CD14-positive monocyte (primary cell): ENCODE data around the gene SLC38A10. TPM values are rescaled to one million over a fixed set of nuclear protein-coding genes. Genes with fewer than 3 reads are reported as not detected.

Source experiments
- DNase-seq, 3 donors: peaks; one replicate each; pipeline ENCODE4 v3.0.0-alpha.2; 2011 to 2022
- H2AFZ ChIP-seq: 2 replicates; pipeline ENCODE4 v1.6.0; 2012; ENCODE audit warnings: mild to moderate bottlenecking, low read depth, low read length, inconsistent platforms; ENCODE audit not compliant: insufficient read depth, poor library complexity, severe bottlenecking
- H3K27ac ChIP-seq, 2 donors: 1 replicate in 1 of 2; 2 replicates in 1 of 2; pipeline ENCODE4 v1.5.1; 2012 to 2013; ENCODE audit warnings: low read length in 2 of 2, control low read depth in 1 of 2, inconsistent platforms in 1 of 2, low read depth in 1 of 2, mild to moderate bottlenecking in 1 of 2
- H3K27me3 ChIP-seq, 2 donors: one replicate each; pipeline versions ENCODE4 v1.6.0 to v1.6.1; 2011 to 2013; ENCODE audit warnings: low read length in 2 of 2; ENCODE audit not compliant: control insufficient read depth in 2 of 2, insufficient read depth in 2 of 2
- H3K36me3 ChIP-seq, 2 donors: replicated peaks in 1 of 2; 1 replicate in 1 of 2; 2 replicates in 1 of 2; pipeline versions ENCODE4 v1.5.1 to v1.6.1; 2012 to 2013; ENCODE audit warnings: low read length in 2 of 2, control low read depth in 1 of 2, inconsistent platforms in 1 of 2, mild to moderate bottlenecking in 1 of 2; ENCODE audit not compliant: insufficient read depth in 2 of 2, control insufficient read depth in 1 of 2
- H3K4me1 ChIP-seq, 2 donors: 1 replicate in 1 of 2; 2 replicates in 1 of 2; pipeline versions ENCODE4 v1.5.1 to v1.6.1; 2012 to 2013; ENCODE audit warnings: low read length in 2 of 2, control low read depth in 1 of 2, inconsistent platforms in 1 of 2, mild to moderate bottlenecking in 1 of 2, moderate library complexity in 1 of 2; ENCODE audit not compliant: insufficient read depth in 2 of 2, control insufficient read depth in 1 of 2
- H3K4me2 ChIP-seq: replicated peaks from 2 replicates; pipeline ENCODE3; 2012; ENCODE audit warnings: low read length, moderate library complexity, mild to moderate bottlenecking; ENCODE audit not compliant: poor library complexity, severe bottlenecking; ENCODE audit errors: extremely low read depth
- H3K4me3 ChIP-seq, 3 experiments: fragments of 200-600 bp in 1 of 3; sonication (generic) in 1 of 3; replicated peaks in 1 of 3; 1 replicate in 2 of 3; 2 replicates in 1 of 3; pipeline ENCODE4 v1.5.1; 2011 to 2013; ENCODE audit warnings: low read length in 3 of 3, mild to moderate bottlenecking in 3 of 3, control low read depth in 2 of 3, low read depth in 2 of 3, inconsistent platforms in 1 of 3, moderate library complexity in 1 of 3
- H3K79me2 ChIP-seq: 2 replicates; pipeline ENCODE4 v1.6.0; 2012; ENCODE audit warnings: mild to moderate bottlenecking, control low read depth, inconsistent platforms, low read length, moderate library complexity; ENCODE audit not compliant: insufficient read depth
- H3K9ac ChIP-seq: 2 replicates; pipeline ENCODE4 v1.6.0; 2017; ENCODE audit warnings: low read length, mild to moderate bottlenecking; ENCODE audit not compliant: insufficient read depth, poor library complexity, severe bottlenecking
- H3K9me3 ChIP-seq, 2 donors: replicated peaks in 1 of 2; 1 replicate in 1 of 2; 2 replicates in 1 of 2; pipeline versions ENCODE4 v1.5.1 to v1.6.1; 2012 to 2013; ENCODE audit warnings: low read length in 2 of 2, control low read depth in 1 of 2; ENCODE audit not compliant: control insufficient read depth in 1 of 2, insufficient read depth in 1 of 2
- H4K20me1 ChIP-seq: 2 replicates; pipeline ENCODE4 v1.6.0; 2012; ENCODE audit warnings: mild to moderate bottlenecking, low read length, control low read depth, moderate library complexity; ENCODE audit not compliant: insufficient read depth
- H3K27ac Mint-ChIP-seq, 7 donors: one replicate each; pipeline ENCODE4 v1.8.0; 2020; ENCODE audit warnings: mild to moderate bottlenecking in 7 of 7, mixed read lengths in 7 of 7, moderate library complexity in 6 of 7, inconsistent platforms in 2 of 7
- H3K27me3 Mint-ChIP-seq, 3 donors: one replicate each; pipeline ENCODE4 v1.8.0; 2021 to 2022; ENCODE audit warnings: low read depth in 3 of 3, mild to moderate bottlenecking in 3 of 3, mixed read lengths in 3 of 3, moderate library complexity in 3 of 3, inconsistent platforms in 1 of 3
- H3K36me3 Mint-ChIP-seq, 2 donors: one replicate each; pipeline ENCODE4 v1.8.0; 2020; ENCODE audit warnings: mixed read lengths in 2 of 2, inconsistent platforms in 1 of 2, mild to moderate bottlenecking in 1 of 2
- H3K4me1 Mint-ChIP-seq: one replicate; pipeline ENCODE4 v1.8.0; 2020; ENCODE audit warnings: mild to moderate bottlenecking, mixed read lengths
- H3K4me3 Mint-ChIP-seq, 2 donors: one replicate each; pipeline ENCODE4 v1.8.0; 2020; ENCODE audit warnings: mild to moderate bottlenecking in 2 of 2, mixed read lengths in 2 of 2, moderate library complexity in 1 of 2
- H3K9me3 Mint-ChIP-seq, 7 donors: one replicate each; pipeline ENCODE4 v1.8.0; 2020 to 2022; ENCODE audit warnings: mixed read lengths in 7 of 7, mild to moderate bottlenecking in 6 of 7, moderate library complexity in 6 of 7, inconsistent platforms in 2 of 7
- CTCF ChIP-seq: fragments of 200-600 bp; IDR thresholded peaks from one replicate; pipeline ENCODE4 v1.8.0; 2022; ENCODE audit warnings: antibody characterized with exemption, mild to moderate bottlenecking
- WGBS: methylation state at CpG from one replicate; pipeline ENCODE4 v1.1.5; 2013; ENCODE audit warnings: missing lambda C conversion rate; ENCODE audit not compliant: insufficient coverage; 5-methylcytosine and 5-hydroxymethylcytosine counted together
- intact Hi-C, 2 donors: fragments of 100-400 bp; cut with micrococcal nuclease; formaldehyde crosslinking; loops; one replicate each; pipeline versions ENCODE4 v1.15.0 to v1.15.1; 2023
- polyA plus RNA-seq, 3 donors: library from polyadenylated mRNA; depleted of rRNA in 1 of 3; unstranded in 2 of 3; stranded (reverse) in 1 of 3; fragments of 300-500 nt in 2 of 3; fragments of >200 nt in 1 of 3; fragmentation: Illumina TruSeq in 2 of 3; gene quantifications; 1 replicate in 2 of 3; 2 replicates in 1 of 3; pipeline ENCODE4 v1.2.3, GENCODE V29; 2012 to 2021

Gene SLC38A10
- polyA plus RNA-seq, 3 donors: 50.8 to 76.1 (median 68.4) TPM

- peaks cover 0 to 5% (median 0%) of the 10 kb centered on the region in 3 donors for H3K27me3 Mint-ChIP-seq
- no peak overlapping the region for H3K27ac Mint-ChIP-seq
- peak overlapping the region; percentile 92 for H2AFZ ChIP-seq
- peak overlapping the region; percentile 76 for H3K9ac ChIP-seq
- no peaks in the 10 kb centered on the region for H3K9me3 ChIP-seq
- H3K79me2 ChIP-seq: peaks cover 4% of the 10 kb centered on the region
- H4K20me1 ChIP-seq: no peaks in the 10 kb centered on the region
- intact Hi-C loops: loop anchor here (2.0 to 10.0 kb wide), 3 partner anchors 16 to 188 kb away; partner anchors contain the start of genes BAIAP2 (in 1 of the 2), NDUFAF8 (in 1 of the 2) and TEPSIN (in 1 of the 2)
- H3K4me3 ChIP-seq: peak overlapping the region; percentile 43 to 86 (median 48)
- H3K4me2 ChIP-seq: peak overlapping the region; percentile 99
- peaks cover 26 to 36% of the 10 kb centered on the region in 2 donors for H3K4me1 ChIP-seq
- H3K9me3 Mint-ChIP-seq: peaks cover 0 to under 1% (median 0%) of the 10 kb centered on the region in 7 donors
- peak overlapping the region; percentile 21 to 58 for H3K4me3 Mint-ChIP-seq
- no peak for TF ChIP-seq CTCF
- H3K36me3 ChIP-seq: peaks cover 4 to 5% of the 10 kb centered on the region in 2 donors
- peak overlapping the region in 1 of 2 donors; percentile 76 for H3K27ac ChIP-seq
- H3K27me3 ChIP-seq: no peaks in the 10 kb centered on the region
- no peak for DNase-seq
- peaks cover 27% of the 10 kb centered on the region for H3K4me1 Mint-ChIP-seq
- under 1% methylated on average over 29 of the region's 30 CpGs for WGBS
- H3K36me3 Mint-ChIP-seq: peaks cover 7 to 15% of the 10 kb centered on the region in 2 donors
These were observed 72.5 kb downstream of the SLC38A10 start for GRCh38 chr17:81222620-81222905.

- H3K27me3 ChIP-seq: no peaks in the 10 kb centered on the region
- 58% methylated on average over 14 of the region's 24 CpGs for WGBS
- H3K4me1 ChIP-seq: peaks cover 22 to 31% of the 10 kb centered on the region in 2 donors
- Mint-ChIP-seq H3K4me1 (peaks cover 22% of the 10 kb centered on the region), H3K4me3 (peak overlapping the region; percentile 58 to 65), H3K27ac (peak overlapping the region in 1 of 7 donors; percentile 5), H3K36me3 (peaks cover 10 to 21% of the 10 kb centered on the region in 2 donors), H3K9me3 (no peaks in the 10 kb centered on the region), H3K27me3 (peaks cover 0 to 5% (median 3%) of the 10 kb centered on the region in 3 donors)
- H3K4me2 ChIP-seq: peak overlapping the region; percentile 99
- intact Hi-C loops: loop anchor here (2.0 to 10.0 kb wide), 3 partner anchors 17 to 187 kb away; partner anchors contain the start of genes BAIAP2 (in 1 of the 2), NDUFAF8 (in 1 of the 2) and TEPSIN (in 1 of the 2)
- peak overlapping the region; percentile 43 to 86 (median 48) for H3K4me3 ChIP-seq
- peak overlapping the region; percentile 76 for H3K9ac ChIP-seq
- H3K27ac ChIP-seq: peak overlapping the region in 1 of 2 donors; percentile 76
- H3K79me2 ChIP-seq: peaks cover 4% of the 10 kb centered on the region
- peaks cover 4 to 5% of the 10 kb centered on the region in 2 donors for H3K36me3 ChIP-seq
- peak overlapping the region; percentile 92 for H2AFZ ChIP-seq
- H4K20me1 ChIP-seq: no peaks in the 10 kb centered on the region
- no peak for DNase-seq
- TF ChIP-seq CTCF: no peak
- H3K9me3 ChIP-seq: no peaks in the 10 kb centered on the region
These were observed 73.1 kb downstream of the SLC38A10 start for GRCh38 chr17:81221842-81222619.
